Kidney (tissue), 14 donors: ENCODE data around the gene DCUN1D5. TPM values are rescaled to one million over a fixed set of nuclear protein-coding genes. Genes with fewer than 3 reads are reported as not detected.

ENCODE experiments used
- DNase-seq, 5 donors: peaks; one replicate each; pipeline ENCODE4 v3.0.0-alpha.2; 2013 to 2020
- FAIRE-seq: peaks from 2 replicates; lab custom pipeline; 2012; peaks lifted over from hg19 to GRCh38; lab: Jason Lieb, UNC
- H3K27ac ChIP-seq, 2 donors: one replicate each; pipeline ENCODE4 v1.7.0; 2013; ENCODE audit warnings: low read depth in 2 of 2, low read length in 2 of 2, inconsistent platforms in 1 of 2
- H3K27me3 ChIP-seq: one replicate; pipeline ENCODE4 v1.7.1; 2013; ENCODE audit warnings: low read length, inconsistent platforms; ENCODE audit not compliant: control insufficient read depth, insufficient read depth
- H3K36me3 ChIP-seq, 3 donors: one replicate each; pipeline versions ENCODE4 v1.7.0 to v1.7.1; 2013; ENCODE audit warnings: low read length in 3 of 3, control low read depth in 1 of 3, inconsistent platforms in 1 of 3; ENCODE audit not compliant: insufficient read depth in 3 of 3, control insufficient read depth in 2 of 3
- H3K4me1 ChIP-seq, 3 donors: one replicate each; pipeline versions ENCODE4 v1.7.0 to v1.7.1; 2013; ENCODE audit warnings: low read length in 3 of 3, inconsistent platforms in 1 of 3, low read depth in 1 of 3; ENCODE audit not compliant: control insufficient read depth in 2 of 3, insufficient read depth in 2 of 3
- H3K4me3 ChIP-seq, 3 donors: one replicate each; pipeline versions ENCODE4 v1.7.0 to v1.8.1; 2013; ENCODE audit warnings: low read length in 3 of 3, control low read depth in 1 of 3, inconsistent platforms in 1 of 3
- H3K9ac ChIP-seq, 3 donors: one replicate each; pipeline versions ENCODE4 v1.7.0 to v1.7.1; 2013; ENCODE audit warnings: low read length in 3 of 3, control low read depth in 1 of 3, inconsistent platforms in 1 of 3
- H3K9me3 ChIP-seq, 3 donors: one replicate each; pipeline versions ENCODE4 v1.7.0 to v1.7.1; 2013; ENCODE audit warnings: low read length in 3 of 3, control low read depth in 1 of 3, inconsistent platforms in 1 of 3; ENCODE audit not compliant: control insufficient read depth in 2 of 3, insufficient read depth in 1 of 3
- intact Hi-C: fragments of 100-400 bp; cut with DNase I; formaldehyde crosslinking; loops from one replicate; pipeline ENCODE4 v1.11.1; 2022
- polyA plus RNA-seq: library from polyadenylated mRNA; stranded (reverse); fragments of 350-450 nt; fragmentation: Illumina TruSeq; extraction: RNeasy Lipid Tissue Mini Kit (QIAGEN cat#74804); gene quantifications from one replicate; pipeline ENCODE4 v1.2.3, GENCODE V29; 2014; ENCODE audit warnings: low read depth, low replicate concordance; ENCODE audit not compliant: insufficient read depth
- total RNA-seq: library from RNA; stranded (reverse); fragmentation: NEBNext Ultra II Directional; extraction: Animal tissue kit (Norgen Biotek cat#: 25700); gene quantifications from one replicate; pipeline ENCODE4 v1.2.1, GENCODE V29; 2021
- TF ChIP-seq, protein P1 (sequence below): IDR thresholded peaks from 3 replicates; pipeline ENCODE4 v1.5.1; 2012; ENCODE audit warnings: mild to moderate bottlenecking, moderate library complexity, borderline replicate concordance; ENCODE audit not compliant: insufficient read depth; ENCODE audit errors: extremely low read depth
- donor health status: control.
- donor health status: control.
- donor health status: control.
- donor health status: control.
- donor health status: control.
- donor health status: DM: yes; HTN: yes; CAD: no.
- donor health status: Normal renal cell carcinoma (clear cell type).

Gene DCUN1D5
- total and polyA plus RNA-seq, 2 donors from 2014 or later: 17.1 to 17.4 TPM

DNA sequence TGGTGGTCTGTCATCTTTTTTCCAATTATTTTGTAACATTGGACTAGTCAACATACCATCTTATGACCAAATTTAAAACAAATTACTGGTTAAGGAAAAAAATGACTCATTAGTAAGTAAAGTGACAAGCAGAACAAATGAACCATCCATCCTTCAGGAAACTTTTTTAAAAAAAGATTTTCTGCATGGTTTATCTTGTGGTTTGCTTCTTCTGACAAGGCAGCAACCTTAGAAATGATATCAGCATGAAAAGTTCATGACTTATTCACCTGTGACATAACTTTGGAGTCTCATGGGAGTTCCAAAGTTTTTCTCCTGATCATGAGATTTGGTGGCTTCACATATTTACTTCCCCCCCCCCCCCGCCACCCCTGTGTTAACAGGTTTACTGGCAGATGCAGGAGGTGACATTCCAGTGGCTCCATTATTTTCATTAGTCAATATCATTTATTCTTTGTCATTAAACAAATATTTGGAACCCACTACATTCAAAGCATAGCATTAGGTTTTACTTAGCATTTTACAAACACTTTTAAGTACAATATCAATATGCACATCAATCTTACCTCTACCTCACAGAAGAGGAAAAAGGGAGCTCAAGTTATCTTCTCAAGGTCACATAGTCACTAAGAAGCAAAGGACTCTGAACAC lies 40.7 kb downstream of the DCUN1D5 start:
- peaks cover 0 to 7% (median 0%) of the 10 kb centered on the region in 3 donors for H3K4me1 ChIP-seq
- H3K36me3 ChIP-seq: no peaks in the 10 kb centered on the region
- DNase-seq (no peak), FAIRE-seq (no peak)
- no peak overlapping the region for H3K4me3 ChIP-seq
- no peak overlapping the region for H3K27ac ChIP-seq
- intact Hi-C loops: no loop called here
- no peaks in the 10 kb centered on the region for H3K27me3 ChIP-seq
- TF ChIP-seq, protein P1, sequence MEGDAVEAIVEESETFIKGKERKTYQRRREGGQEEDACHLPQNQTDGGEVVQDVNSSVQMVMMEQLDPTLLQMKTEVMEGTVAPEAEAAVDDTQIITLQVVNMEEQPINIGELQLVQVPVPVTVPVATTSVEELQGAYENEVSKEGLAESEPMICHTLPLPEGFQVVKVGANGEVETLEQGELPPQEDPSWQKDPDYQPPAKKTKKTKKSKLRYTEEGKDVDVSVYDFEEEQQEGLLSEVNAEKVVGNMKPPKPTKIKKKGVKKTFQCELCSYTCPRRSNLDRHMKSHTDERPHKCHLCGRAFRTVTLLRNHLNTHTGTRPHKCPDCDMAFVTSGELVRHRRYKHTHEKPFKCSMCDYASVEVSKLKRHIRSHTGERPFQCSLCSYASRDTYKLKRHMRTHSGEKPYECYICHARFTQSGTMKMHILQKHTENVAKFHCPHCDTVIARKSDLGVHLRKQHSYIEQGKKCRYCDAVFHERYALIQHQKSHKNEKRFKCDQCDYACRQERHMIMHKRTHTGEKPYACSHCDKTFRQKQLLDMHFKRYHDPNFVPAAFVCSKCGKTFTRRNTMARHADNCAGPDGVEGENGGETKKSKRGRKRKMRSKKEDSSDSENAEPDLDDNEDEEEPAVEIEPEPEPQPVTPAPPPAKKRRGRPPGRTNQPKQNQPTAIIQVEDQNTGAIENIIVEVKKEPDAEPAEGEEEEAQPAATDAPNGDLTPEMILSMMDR: no peak
- no peak overlapping the region for H3K9ac ChIP-seq
- H3K9me3 ChIP-seq: no peaks in the 10 kb centered on the region

DNA sequence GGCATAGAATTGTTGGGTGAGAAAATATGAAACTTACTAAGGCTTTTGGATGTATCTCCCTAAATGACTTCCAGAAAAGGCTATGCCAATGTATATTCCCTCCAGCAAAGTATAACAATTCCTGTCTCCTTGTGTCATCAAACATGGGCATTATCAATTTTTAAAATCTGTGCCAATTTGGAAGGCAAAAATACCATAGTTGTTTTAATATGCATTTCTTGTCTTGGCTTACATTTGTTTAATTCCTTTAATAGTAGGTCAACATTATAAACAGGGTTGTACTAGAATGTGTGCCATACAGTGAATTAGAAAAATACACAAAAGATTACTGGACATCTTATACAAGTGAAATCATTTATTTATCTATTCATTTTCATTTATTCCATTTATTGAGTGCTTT lies 41.6 kb downstream of the DCUN1D5 start:
- H3K9ac ChIP-seq: no peak overlapping the region
- no peaks in the 10 kb centered on the region for H3K9me3 ChIP-seq
- H3K4me1 ChIP-seq: peaks cover 0 to 7% (median 0%) of the 10 kb centered on the region in 3 donors
- intact Hi-C loops: no loop called here
- no peak overlapping the region for H3K4me3 ChIP-seq
- H3K27ac ChIP-seq: no peak overlapping the region
- no peak for DNase-seq
- TF ChIP-seq, protein P1: no peak
- no peaks in the 10 kb centered on the region for H3K36me3 ChIP-seq
- H3K27me3 ChIP-seq: no peaks in the 10 kb centered on the region
- no peak for FAIRE-seq

DNA sequence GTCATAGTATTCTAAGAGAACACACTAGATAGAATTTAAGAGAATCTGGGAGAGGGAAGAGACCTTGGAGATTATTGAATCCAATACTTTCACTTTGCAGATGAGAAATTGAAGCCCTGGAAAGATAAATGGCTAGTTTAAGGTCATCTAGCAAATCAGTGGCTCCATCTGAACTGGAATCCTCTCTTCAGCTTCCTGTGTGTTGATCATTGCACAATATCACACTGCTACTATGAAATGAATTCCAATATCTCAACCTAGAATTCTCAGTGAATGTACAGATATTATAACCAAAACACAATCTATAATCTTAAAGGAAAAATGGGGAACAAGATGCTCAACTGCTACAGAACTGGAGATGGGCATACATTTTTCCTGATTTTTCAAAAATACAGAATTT lies 44.1 kb downstream of the DCUN1D5 start:
- Histone ChIP-seq H3K36me3 (no peaks in the 10 kb centered on the region), H3K9me3 (no peaks in the 10 kb centered on the region), H3K4me3 (no peak overlapping the region), H3K27me3 (no peaks in the 10 kb centered on the region), H3K9ac (no peak overlapping the region), H3K27ac (no peak overlapping the region), H3K4me1 (no peaks in the 10 kb centered on the region)
- DNase-seq: no peak
- no peak for FAIRE-seq
- intact Hi-C loops: no loop called here
- TF ChIP-seq, protein P1: no peak
